Purkinje cell (primary cell): ENCODE results near the gene OLFM2. TPM values are rescaled to one million over a fixed set of nuclear protein-coding genes. Genes with fewer than 3 reads are reported as not detected.

Experiments used
- polyA plus RNA-seq: library from polyadenylated mRNA; unstranded; fragments of >200 nt; fragmentation: Nextera tagmentation; gene quantifications from 2 replicates; pipeline ENCODE4 v1.2.1, GENCODE V29; 2014

Gene OLFM2
- 0.45 and 2.6 TPM in 2 replicates for polyA plus RNA-seq

DNA sequence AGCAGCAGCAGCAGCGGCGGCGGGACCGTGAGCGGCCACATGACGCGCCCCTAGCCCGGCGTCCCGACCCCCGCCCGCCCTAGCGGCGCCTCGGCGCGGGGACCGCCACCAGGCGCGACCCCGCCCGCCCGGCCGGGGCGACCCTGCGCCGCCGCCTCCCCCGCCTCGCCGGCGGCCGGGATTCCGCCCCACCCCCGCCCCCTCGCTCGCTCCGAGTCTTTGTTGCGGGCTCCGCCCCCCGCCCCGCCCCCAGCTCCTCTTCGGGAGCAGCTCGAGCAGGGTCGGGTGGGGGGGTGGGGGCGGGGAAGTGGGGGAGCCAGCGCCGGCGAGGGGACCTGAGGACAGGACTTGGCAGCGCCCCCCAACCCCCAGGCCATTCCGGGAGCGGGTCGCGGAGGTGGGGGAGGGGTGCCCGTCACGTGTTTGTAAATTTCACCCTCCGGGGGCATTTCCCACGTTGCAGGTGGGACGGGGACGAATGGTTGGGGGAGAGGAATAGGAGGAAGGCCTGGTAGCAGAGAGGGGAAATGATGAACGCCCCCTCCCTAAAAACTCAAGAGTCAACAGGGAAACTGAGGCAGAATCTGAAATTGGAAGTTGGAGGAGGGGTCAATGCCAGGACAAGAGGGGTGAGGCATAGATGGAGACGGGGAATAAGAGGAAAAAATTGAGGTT is at the start of gene OLFM2:
OLFM2 (minus strand) TSS at position 190 of the 675 bp plus-strand sequence; CDS start at position 41, 149 bp downstream.

DNA sequence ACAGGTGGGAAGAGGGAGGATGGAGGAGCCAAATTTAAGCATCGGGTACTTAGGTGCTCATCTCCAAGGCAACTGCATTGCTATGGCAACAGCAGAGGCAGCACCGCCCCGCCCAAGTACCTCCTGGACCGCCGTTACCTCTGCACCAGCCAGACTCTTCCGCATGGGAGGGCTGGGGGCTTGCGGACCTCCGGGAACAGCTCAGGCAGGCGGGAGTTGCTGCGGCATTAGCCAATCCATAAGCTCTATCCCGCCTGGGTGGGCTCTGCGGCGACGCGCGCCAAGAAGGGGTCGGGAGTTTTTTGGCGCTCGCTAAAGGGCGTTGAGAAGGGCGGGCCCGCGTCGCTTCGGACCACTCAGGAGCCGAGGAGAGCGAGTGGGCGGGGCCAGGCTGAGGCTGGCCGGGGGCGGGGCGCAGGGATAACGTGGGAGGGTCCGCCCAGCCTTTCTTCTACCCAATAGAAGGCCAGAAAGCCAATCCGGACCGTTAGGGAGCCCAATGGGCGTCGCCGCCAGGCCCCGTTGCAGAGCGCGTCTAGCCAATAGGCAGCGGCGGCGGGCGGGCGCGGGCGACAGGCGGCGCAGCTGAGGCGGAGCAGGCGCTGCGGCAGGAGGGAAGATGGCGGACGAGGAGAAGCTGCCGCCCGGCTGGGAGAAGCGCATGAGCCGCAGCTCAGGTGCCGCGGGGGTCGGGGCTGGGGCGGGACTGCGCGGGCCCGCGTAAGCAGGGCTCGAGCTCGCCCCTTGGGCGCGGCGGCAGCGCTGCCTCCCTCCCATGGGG is 101.4 kb downstream of the OLFM2 start, which contains the start of gene PIN1:
PIN1 (plus strand) TSS at position 593 of the 781 bp plus-strand sequence; CDS start at position 620, 27 bp downstream.

DNA sequence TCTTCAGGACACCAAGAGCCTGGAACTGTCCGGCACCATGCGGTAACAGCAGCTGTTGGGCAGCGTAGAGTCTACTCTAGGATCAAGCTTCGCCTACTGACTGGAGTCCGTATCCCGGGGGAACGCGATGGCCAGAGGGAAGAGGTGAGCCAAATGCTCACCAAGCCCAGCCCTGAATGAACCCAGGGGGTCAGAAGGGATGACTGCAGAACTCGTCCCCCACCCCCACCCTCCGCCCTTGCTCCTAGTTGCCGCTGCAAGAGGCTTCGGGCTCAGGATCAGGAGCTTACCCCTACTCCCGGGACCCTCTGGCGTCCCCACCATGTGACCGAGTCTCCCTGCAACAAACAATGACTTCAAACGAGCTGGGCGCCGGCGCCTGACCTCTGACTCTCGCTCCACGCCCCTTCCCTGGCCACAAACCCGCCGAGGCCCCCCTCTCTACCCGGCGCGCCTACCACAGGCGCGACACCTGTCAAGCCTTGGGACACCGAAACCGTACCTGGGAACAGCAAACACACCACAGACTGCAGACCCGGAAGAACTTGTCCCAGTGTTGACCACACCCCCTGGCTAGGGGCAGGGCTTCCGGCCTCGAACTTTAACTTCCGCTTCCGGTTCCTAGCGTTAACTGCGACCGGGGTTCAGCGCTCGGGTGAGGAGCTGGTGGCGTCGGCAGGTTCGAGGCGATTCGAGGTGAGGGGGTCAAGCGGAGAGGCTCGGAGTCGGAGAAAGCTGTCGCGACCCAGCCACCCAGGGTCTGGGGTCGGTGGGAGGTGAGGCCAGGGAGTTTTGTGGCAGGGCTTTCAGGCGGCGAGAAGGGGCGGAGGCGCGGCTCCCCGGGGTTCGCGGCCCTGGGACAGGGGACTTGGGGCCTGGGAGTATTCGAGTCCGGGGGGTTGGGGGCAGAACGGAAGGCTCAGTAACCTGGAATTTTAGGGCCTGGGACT is 108.8 kb downstream of the OLFM2 start, which contains the start of gene UBL5:
UBL5 (plus strand) TSS at position 630 of the 950 bp plus-strand sequence. CDS start 420 bp downstream, outside the sequence.

DNA sequence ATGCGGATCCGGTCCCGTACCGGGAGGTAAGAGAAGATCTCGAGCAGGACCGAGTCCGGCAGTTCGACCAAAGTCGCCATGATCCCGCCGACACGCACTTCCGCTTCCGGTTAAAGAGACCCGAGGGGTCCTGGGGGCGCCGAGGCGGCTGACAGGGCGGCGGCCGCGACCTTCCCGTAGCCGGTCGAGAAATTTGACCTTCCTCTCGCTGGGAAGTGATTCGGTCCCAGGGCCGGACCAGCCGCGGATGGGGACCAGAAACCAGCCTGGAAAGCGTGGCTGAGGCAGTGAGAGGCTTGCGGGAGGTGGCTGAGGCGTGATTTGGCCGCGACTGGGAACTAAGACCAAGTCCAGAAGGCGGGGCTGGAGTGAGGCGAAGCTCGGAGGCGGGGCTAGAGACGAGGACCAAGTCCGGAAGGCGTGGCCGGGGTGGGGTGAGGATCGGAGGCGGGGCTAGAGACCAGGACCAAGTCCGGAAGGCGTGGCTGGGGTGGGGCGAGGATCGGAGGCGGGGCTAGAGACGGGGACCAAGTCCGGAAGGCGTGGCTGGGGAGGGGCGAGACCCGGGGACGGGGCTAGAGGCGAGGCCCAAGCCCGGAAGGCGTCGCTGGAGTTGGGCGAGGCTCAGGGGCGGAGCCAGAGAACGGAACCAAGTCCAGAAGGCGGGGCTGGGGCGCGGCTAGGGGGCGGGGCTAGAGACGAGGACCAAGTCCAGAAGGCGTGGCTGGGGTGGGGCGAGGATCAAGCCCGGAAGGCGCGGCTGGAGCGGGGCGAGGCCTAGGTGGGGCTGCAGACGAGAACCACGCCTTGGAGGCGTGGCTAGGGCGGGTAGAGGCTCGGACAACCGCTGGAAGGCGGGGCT is 117.3 kb downstream of the OLFM2 start, which contains the start of gene FBXL12:
FBXL12 (minus strand) TSS at position 346 of the 862 bp plus-strand sequence; CDS start at position 80, 266 bp downstream.

Other genes with a start within 250 kb of the OLFM2 start
- gene ZNF846, start 167.8 kb downstream of the OLFM2 start, polyA plus RNA-seq, result 2.3 and 11.3 TPM in 2 replicates
- gene FBXL12, start 117.4 kb downstream of the OLFM2 start, polyA plus RNA-seq, result 0.41 and 4.1 TPM in 2 replicates
- gene UBL5, start 108.6 kb downstream of the OLFM2 start, polyA plus RNA-seq, result 1,228 and 1,427 TPM in 2 replicates
- 29.2 and 34.0 TPM in 2 replicates for gene PIN1, start 101.2 kb downstream of the OLFM2 start, polyA plus RNA-seq
- gene COL5A3, start 74.0 kb upstream of the OLFM2 start, polyA plus RNA-seq, result 0.52 and 0.60 TPM in 2 replicates
- gene RDH8, start 77.0 kb upstream of the OLFM2 start, polyA plus RNA-seq, result not detected in 2 replicates
- 8.1 and 10.2 TPM in 2 replicates for gene SHFL, start 149.8 kb upstream of the OLFM2 start, polyA plus RNA-seq
- gene ANGPTL6, start 166.2 kb upstream of the OLFM2 start, polyA plus RNA-seq, result 1.3 TPM in 1 of 2 replicates, not detected in the other
- 0.21 and 0.94 TPM in 2 replicates for gene PPAN, start 169.8 kb upstream of the OLFM2 start, polyA plus RNA-seq
- not detected in 2 replicates for gene P2RY11, start 175.2 kb upstream of the OLFM2 start, polyA plus RNA-seq
- 27.0 and 30.7 TPM in 2 replicates for gene EIF3G, start 183.4 kb upstream of the OLFM2 start, polyA plus RNA-seq